Activated naive CD4-positive, alpha-beta T cell treated with Interleukin-2 at 50 U/mL for 16 hours (primary cell): ENCODE measurements around the gene WDR4.
"Not testable (repeated sequence)": the region's sequence is repeated elsewhere in the genome, so short reads cannot be mapped to it uniquely, and the experiment has no call there.

Experiments used
- DNase-seq: peaks from one replicate; pipeline ENCODE4 v3.0.0-alpha.2; 2020

Gene WDR4, protein sequence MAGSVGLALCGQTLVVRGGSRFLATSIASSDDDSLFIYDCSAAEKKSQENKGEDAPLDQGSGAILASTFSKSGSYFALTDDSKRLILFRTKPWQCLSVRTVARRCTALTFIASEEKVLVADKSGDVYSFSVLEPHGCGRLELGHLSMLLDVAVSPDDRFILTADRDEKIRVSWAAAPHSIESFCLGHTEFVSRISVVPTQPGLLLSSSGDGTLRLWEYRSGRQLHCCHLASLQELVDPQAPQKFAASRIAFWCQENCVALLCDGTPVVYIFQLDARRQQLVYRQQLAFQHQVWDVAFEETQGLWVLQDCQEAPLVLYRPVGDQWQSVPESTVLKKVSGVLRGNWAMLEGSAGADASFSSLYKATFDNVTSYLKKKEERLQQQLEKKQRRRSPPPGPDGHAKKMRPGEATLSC

DNA sequence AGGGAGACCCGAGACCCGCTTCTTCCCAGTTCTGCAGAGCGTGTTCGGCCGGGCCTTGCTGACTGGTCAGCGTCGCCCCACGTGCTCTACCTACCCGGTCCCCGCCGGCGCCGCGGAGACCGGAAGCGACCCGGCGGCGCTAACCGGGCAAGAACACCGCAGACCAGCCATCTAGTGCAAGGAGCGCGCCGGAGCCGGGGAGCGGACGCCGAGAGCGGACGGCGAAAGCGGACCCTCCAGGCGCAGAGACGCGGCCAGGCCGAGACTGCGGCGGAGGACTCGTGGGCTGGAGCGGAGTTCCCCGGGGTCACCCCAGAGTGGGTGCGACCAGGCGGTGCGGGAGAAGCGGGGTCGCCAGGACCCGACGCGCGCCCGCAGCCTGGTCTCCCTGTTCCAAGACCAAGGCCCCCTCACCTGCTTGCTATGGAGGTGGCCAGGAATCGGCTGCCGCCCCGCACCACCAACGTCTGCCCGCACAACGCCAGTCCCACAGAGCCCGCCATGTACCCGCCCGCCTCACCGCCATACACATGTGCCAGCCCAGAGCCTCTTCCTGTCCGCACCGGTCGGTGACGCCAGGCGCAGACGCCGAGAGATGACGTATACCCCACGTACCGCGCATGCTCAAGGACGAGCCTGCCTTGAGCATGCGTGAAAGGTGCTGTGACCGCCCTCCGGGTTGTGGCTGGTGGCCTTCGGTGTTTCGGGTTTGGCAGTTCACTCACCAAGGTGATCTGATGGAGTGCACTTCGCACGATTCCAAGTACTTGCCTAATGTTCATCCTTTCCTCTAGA, at the start of gene WDR4:
TSS of gene WDR4 (minus strand) at position 547 of the 795 bp plus-strand sequence. CDS start at position 503, 44 bp downstream.
- peak; percentile 98 for DNase-seq

DNA sequence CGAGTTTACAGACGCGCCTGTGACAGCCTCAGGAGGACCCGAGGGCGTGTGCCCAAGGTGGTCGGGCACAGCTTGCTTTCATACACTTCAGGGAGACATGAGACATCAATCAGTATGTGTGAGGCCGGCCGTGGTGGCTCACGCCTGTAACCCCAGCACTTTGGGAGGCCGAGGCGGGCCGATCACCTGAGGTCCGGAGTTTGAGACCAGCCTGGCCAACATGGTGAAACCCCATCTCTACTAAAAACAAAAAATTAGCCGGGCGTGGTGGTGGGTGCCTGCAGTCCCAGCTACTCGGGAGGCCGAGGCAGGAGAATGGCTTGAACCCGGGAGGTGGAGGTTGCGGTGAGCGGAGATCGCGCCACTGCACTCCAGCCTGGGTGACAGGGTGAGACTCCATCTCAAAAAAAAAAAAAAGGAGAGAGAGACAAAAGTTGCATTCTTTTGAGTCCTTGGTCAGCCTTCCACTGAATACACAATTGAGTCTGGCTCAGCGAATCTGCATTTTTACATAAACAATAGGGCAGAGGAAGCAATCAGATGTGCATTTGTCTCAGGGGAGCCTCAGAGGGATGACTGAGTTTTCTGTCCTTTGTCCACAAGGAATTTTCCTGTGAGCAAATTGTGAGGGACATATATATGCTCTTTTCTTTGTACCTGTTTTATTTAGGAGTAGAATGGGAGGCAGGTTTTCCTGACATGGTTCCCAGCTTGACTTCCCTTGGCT, 48.3 kb upstream of the WDR4 start:
- DNase-seq = not testable (repeated sequence)

DNA sequence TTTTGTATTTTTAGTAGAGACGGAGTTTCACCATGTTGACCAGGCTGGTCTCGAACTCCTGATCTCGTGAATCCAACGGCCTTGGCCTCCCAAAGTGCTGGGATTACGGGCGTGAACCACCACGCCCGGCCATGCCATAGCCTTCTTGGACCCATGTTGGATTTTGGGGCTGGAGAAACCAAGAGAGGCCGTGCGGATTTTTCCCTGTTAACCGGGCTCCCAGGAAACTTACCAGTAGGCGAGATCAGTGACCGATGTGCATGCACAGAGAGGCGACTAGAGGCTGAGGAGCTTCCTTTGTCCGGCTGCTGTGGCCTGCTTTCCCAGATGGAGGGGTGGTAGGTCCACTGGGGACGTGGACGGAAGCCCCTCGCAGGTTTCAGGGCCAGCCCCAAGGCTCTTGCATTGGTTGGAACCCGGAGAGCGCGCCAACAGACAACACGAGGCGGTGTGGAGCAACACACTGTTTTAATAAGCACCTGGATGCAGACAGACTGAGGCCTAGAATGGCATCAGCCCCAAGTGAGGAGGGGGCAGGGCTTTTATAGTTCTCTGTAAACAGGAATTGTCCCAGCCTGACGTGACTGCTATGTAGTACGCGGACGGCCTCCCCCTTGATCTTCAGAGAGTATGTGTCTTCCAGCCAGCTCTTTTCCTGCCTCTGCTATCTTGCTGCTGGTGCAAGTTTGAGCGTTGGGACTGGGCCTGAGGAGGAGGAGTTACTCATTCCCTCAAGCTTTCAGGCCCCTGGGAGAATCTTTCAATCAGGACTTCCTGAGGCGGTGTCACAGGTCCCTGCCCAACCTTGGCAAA, 46.0 kb upstream of the WDR4 start, which contains the start of gene ERVH48-1:
TSS of gene ERVH48-1 (minus strand) at position 517 of the 813 bp plus-strand sequence. CDS start 6,624 bp downstream, outside the sequence.
- DNase-seq = no peak

DNA sequence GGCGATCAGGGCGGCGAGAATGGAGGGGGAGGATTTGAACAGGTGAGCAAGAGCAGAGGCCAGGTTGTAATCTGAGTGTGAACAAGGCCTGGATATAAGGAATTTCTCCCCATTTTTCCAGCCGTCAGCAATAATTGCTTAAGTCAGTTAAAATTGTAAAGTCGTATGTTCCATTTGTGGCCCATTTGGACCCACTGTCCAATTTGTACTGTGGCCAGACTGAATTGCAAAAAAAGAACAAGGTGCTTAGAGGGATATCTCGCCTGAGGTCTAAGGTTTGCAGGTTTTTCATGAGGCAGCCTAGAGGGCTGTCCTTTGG, 45.1 kb upstream of the WDR4 start:
- no peak for DNase-seq

DNA sequence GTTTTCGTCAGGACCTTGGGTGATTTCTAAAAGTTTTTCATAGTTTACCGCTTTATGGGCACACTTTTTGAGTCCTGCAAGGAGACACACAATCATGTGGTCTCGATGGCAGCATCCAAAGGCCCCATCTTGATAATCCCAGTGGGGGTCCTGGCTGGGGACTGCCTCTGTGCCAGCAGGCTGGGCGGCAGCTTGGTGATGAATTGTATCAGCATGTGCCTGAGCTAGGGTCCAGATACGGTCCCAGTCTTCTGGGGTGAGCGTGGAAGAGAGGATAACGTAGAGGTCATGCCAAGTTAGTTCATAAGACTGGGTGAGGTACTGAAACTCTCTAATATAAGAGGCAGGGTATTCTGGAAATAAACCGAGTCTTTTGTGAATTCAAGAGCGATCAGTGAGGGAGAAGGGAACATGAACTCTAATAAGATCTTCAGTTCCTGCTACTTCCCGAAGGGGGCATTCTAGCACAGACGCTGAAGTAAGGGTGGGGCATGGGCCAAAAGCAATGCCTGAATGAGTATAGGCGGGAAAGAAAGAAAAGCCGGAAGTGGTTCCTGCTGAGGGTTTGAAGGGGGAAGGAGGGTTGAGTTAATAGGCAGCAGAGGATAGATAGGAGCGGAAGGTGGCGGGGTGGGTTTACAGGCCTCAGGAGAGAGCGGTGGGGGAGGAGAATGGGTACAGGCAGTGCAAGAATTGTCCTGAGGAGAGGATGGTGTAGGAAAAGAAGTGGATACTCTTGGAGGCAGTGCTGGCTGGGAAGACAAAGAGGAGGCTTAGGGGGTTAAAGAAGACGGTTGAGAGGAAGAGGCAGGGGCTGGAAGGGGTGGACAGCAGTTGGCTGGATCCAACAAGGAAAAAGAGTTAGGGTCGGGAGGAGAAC, 44.5 kb upstream of the WDR4 start:
- peak; percentile 63 for DNase-seq

DNA sequence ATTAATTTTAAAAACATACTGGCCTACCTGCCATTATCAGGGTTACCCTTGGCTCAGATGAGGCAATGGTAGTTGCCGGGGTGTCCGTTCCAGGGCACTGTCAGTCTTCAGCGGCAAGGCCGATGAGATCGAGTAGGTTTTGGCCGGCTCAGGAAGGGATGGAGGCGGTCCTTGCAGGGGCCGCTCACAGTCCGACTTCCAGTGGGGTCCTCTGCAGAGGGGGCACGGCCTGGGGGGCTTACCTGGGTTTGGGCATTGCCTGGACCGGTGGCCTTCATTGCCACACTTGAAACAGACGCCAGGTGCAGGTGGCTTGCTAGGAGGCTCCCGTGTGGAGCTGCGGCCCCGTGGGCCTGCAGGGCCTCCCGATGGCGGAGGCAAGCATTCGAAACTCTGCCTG, 43.6 kb upstream of the WDR4 start:
- DNase-seq = no peak

DNA sequence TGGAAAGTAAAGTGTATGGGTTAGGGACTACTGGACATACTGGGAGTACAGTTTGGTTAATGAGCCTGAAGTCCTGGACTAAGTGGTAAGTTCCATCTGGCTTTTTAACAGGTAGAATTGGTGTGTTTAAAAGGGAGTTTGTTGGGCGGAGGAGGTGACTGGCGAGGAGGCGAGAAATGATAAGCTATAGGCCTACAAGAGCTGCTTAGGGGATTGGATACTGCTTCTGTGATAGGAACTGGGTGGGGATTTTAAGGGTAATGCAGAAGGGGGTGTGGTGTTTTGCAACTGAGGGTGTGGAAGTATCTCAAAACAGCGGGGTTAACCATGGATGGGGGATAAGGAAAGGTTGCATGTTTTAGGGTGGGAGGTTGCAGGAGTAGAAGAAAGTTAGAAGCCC, 42.6 kb upstream of the WDR4 start:
- no peak for DNase-seq

DNA sequence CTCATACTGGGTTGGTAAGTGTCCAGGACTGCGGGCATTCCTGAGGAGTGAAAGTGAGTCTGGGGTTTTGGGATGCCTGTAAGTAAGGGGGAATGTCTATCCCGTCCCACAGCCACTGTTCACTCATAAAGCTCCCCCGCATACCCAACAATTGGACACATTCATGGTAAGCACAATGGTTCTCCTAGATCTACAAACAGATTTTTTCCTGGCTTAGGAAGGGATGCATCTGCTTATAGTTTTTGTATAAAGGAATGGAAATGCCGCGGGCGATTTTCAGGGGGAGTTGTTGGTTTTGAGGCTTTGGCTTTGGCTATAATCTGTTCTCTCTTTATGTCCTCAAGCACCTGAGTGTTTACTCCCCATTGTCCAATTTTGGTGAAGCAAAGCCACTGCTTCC, 39.0 kb upstream of the WDR4 start:
- DNase-seq = no peak

DNA sequence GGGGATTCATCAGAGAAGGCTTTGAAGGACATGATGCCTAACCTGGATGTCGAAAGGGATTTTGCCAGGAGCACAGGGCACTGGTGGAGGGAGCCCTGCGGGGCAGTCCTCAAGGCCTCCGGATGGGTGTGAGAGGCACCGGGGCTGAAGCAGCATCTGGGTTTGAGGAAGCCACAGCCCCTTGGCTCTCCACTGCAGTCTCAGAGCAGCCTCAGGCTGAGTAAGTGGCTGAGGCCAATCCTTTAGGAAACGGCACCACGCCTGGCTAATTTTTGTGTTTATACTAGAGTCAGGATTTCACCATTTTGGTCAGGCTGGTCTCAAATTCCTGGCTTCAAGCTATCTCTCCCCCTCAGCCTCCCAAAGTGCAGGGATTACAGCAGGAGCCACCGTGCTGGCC, 34.1 kb upstream of the WDR4 start:
- DNase-seq = no peak

DNA sequence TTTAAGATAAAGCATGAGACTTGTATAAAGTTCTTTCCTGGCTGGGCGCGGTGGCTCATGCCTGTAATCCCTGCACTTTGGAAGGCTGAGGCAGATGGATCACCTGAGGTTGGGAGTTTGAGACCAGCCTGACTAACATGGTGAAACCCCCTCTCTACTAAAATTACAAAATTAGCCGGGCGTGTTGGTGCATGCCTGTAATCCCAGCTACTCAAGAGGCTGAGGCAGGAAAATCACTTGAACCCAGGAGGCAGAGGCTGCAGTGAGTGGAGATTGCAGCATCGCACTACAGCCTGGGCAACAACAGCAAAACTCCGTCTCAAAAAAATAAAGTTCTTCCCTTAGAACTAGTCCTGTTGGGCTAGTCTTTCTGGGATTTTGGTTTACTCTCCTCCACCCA, 32.6 kb upstream of the WDR4 start:
- DNase-seq = not testable (repeated sequence)

DNA sequence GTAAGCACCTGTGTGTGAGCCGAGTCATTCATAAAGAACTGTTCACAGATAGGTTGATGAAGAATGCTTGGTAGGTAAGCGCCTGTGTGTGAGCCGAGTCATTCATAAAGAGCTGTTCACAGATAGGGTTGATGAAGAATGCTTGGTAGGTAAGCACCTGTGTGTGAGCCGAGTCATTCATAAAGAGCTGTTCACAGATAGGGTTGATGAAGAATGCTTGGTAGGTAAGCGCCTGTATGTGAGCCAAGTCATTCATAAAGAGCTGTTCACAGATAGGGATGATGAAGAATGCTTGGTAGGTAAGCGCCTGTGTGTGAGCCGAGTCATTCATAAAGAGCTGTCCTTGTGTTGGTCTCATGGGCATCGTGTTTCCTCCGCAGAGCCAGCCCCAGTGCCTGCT, 29.1 kb upstream of the WDR4 start:
- DNase-seq = not testable (repeated sequence)

DNA sequence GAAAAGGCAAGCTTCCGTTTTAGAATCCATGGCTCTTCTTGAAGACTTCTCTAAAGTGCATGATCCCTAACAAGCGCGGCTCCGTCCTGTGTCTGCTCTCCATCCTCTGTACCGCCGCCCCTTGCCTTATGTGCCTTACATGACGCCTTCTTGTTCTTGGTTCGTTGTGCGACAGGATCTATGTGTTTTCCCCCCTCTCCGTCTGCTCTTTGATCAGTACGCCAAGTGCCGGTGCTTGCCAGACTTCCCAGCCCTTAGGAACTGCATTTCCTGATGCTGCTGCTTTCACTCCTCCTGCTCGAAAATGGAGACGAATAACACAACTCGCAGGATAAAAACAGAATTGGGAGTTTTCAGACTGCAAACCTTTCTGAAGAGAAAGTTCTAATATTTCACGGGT, 26.9 kb upstream of the WDR4 start:
- DNase-seq = no peak

DNA sequence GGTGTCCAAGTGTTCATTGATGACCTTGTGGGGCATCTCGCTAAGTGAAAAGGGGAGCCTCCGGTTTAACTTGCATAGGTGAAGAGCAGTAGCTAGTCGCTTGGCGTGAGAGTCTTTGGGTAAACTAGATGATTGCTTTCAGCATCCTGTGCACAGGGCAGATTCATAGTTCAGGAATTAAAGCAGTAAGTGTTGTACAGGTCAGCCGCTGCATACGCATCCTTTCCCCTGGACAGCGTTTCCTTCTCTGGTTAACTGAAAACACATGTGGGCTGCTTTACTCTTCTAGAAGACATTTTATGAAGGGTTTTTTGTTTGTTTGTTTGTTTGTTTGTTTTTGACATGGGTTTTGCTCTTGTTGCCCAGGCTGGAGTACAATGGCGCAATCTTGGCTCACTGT, 25.9 kb upstream of the WDR4 start:
- no peak for DNase-seq

DNA sequence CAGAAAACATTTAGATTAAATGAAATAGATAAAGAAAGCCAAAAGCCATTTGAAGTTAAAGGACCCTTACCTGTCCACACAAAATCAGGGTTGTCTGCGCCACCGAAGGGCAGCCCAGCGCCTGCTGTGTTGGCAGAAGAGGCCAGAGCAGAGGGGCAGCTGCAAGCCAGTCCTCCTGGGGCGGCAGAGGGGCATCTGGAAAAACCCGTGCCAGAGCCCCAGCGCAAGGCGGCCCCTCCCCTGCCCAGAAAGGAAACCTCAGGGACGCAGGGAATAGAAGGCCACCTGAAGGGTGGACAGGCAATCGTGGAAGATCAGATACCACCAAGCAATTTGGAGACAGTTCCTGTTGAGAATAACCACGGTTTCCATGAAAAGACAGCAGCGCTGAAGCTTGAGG, 24.5 kb upstream of the WDR4 start:
- no peak for DNase-seq

DNA sequence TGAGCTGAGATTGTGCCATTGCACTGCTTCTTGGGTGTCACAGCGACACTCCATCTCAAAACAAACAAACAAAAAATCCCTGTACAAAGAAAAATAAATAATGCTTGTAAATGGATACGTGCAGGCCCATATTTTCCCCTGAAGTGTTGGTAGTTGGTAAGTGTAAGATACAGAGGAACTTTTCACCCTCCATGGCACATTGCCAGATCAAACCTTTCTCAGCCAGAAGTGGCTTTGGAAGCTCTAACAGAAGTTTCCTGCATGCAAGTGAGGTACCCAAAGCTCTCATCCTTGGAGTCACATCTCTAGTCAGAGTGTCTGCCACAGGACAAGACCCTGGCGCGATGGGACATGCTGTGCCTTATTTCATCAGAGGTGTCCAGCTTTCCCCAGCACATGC, 21.1 kb upstream of the WDR4 start:
- no peak for DNase-seq

DNA sequence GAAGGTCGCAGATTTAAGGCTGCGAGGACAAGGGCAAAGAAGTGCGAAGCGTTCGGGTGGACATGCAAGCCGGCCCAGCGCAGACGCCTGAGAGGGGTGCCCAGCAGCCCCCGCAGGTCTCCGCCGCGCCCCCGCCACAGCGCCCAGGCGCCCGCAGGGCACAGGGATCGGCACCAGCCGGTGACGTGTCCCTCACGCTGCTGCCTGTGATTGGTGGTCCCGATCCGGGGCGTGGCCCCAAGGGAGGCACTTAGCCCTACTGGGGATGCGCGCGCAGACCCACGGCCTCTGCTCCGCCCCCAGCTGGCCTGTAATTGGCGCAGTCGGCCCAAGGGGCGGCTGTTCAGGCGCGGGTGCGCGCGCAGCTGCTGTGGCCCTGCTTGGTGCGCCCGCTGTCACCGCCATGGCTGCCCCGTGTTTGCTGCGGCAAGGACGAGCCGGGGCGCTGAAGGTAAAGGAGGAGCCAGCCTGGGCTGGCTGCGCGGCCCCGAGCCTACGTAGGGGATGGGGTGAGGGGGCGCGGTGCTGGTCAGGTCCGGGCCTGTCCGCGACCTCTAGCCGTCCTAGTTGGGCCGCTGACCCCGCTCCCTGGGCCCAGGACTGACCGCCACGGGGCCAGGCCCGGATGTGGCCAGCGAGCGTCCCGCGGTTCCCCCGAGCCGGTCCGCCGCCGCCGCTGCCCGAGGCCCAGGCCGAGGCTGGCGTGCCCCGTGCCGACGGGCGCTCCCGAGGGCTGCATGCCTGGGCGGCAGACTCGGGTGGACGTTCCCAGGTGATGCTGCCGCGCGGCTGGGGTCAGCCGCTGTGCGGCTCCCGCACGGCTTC, 13.8 kb upstream of the WDR4 start, which contains the start of gene NDUFV3:
TSS of gene NDUFV3 (plus strand) at position 379 of the 825 bp plus-strand sequence. CDS start at position 404, 25 bp downstream.
- DNase-seq = peak; percentile 100

DNA sequence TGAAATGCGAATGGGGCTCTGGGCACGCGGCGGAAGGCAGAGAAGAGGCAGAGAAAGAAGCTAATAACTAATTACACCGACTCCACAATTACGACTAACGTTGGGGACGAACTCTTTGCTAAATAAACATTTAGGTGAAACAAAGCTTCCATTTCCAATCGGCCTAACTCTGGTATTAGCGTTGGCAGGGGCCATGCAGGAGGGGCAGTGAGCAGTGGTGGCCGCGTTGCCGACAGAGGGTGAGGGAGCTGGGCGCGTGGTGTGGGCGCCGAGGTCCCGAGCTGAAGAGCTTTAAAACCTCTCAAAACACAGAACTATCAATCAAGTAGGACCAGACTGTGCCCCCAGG, 13.2 kb upstream of the WDR4 start:
- DNase-seq = no peak

DNA sequence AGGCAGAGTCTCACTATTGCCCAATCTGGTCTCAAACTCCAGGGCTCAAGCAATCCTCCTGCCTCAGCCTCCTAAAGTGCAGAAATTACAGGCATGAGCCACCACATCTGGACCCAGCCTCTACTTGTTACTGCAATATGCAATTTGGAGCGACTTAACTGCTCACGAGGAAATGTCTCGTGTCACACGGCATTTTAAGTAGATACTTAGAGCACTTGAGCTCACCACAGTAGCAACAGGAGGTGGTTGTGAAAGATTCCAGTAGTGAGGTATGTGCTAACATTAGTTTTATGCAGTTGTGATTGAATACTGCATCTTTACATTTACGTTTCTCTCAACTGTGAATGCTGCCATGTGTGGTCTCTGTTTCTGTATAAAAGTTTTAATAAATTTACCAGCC, 8.0 kb upstream of the WDR4 start:
- DNase-seq = no peak

DNA sequence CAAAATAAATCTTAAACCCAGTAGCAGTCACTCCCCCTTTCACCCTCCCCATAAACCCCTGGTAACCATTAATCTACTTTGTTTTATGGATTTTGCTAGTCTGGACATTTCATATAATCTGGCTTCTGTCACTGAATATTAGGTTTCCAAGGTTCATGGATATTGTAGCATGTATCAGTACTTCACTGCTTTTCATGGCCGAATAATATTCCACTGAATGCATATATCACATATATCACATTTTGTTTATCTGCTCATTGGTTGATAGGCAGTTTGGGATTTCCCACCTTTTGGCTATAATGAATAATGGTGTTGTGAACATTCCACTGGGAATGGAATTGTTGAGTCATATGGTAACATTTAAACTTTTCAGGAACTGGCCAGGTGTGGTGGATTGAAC, 4.6 kb upstream of the WDR4 start:
- no peak for DNase-seq

DNA sequence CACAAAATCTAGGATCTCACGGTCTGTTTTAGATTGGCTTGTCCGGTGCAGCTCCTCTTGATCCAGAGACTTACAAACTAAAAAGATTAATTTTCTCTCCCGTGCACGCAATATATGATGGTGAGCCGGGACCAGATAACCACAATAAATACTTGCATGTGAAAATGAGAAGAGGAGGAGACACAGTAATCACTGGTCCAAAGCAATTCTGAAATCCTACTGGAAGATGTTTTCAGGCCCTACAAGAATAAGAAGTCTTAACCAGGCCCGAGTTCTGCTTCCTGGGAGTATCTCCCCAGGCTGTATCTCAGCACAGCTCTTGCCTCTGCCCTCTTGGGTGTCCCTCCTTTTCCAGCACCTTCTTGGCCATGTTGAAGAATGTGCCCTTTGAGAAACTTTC, 1.0 kb upstream of the WDR4 start:
- no peak for DNase-seq

DNA sequence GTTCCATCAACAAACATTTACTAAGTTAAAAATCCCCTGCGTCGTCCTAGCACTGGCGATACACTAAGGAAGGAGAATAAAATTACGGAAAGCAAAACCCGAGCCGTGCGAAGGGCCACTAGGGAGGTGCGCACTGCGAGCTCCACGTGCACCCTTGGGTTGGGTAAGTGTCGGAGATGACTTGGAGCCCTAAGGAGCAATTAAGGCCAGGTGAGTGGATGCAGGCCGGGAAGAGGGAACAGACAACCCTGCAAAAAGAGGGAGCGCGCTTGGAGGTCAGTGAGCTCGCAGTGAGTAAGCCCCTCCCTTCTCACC, 704 bp downstream of the WDR4 start:
- DNase-seq = no peak
